ENCODE measurements around the gene RPS19BP1.

DNA sequence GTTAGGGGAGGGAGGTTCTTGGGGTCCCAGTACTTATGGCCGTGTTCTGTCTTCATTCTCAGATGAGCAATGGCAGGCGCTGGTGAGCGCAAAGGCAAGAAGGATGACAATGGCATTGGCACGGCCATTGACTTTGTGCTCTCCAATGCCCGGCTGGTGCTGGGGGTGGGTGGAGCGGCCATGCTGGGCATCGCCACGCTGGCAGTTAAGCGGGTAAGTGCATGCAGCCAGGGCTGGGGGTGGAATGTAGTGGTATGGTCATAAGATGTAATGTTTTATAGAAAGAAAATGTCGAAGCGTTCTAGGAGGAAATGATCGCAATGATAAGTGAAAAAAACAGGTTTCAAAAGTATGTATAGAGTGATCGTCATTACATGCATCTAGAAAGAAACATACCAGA, 21.3 kb downstream of the RPS19BP1 start:
- TF ChIP-seq, protein P1, sequence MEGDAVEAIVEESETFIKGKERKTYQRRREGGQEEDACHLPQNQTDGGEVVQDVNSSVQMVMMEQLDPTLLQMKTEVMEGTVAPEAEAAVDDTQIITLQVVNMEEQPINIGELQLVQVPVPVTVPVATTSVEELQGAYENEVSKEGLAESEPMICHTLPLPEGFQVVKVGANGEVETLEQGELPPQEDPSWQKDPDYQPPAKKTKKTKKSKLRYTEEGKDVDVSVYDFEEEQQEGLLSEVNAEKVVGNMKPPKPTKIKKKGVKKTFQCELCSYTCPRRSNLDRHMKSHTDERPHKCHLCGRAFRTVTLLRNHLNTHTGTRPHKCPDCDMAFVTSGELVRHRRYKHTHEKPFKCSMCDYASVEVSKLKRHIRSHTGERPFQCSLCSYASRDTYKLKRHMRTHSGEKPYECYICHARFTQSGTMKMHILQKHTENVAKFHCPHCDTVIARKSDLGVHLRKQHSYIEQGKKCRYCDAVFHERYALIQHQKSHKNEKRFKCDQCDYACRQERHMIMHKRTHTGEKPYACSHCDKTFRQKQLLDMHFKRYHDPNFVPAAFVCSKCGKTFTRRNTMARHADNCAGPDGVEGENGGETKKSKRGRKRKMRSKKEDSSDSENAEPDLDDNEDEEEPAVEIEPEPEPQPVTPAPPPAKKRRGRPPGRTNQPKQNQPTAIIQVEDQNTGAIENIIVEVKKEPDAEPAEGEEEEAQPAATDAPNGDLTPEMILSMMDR (IDR thresholded peaks at IDR 0.05), result no peak
- no peak for TF ChIP-seq POLR2A (IDR thresholded peaks at IDR 0.05)
